ENCODE measurements around the gene PNP.

DNA sequence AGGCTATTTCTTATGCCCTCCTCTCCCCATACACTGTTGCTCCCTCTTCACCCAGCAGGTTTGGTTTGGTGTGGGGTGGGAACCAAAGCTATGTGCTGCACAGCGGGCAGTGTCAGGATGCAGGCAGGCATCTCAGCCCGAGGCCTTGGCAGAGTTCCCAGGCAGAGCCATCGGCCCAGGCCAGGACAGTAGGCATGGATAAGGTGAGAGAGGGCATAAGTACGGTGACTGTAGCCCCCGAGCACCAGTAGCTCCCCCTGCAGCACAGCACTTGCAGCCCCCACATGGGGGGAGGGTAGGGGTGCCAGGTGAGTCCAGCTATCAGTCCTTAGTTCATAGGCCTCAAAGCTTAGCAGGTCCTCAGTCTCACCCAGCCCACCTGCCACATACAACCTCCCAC lies 40.4 kb upstream of the PNP start:
- no peak for TF ChIP-seq POLR2A (IDR thresholded peaks at IDR 0.05)
- TF ChIP-seq, protein P1, sequence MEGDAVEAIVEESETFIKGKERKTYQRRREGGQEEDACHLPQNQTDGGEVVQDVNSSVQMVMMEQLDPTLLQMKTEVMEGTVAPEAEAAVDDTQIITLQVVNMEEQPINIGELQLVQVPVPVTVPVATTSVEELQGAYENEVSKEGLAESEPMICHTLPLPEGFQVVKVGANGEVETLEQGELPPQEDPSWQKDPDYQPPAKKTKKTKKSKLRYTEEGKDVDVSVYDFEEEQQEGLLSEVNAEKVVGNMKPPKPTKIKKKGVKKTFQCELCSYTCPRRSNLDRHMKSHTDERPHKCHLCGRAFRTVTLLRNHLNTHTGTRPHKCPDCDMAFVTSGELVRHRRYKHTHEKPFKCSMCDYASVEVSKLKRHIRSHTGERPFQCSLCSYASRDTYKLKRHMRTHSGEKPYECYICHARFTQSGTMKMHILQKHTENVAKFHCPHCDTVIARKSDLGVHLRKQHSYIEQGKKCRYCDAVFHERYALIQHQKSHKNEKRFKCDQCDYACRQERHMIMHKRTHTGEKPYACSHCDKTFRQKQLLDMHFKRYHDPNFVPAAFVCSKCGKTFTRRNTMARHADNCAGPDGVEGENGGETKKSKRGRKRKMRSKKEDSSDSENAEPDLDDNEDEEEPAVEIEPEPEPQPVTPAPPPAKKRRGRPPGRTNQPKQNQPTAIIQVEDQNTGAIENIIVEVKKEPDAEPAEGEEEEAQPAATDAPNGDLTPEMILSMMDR (IDR thresholded peaks at IDR 0.05), result no peak
